Measurements from ENCODE around the gene MRPL4. TPM values are rescaled to one million over a fixed set of nuclear protein-coding genes. Genes with fewer than 3 reads are reported as not detected.
"Not testable (repeated sequence)": the region's sequence is repeated elsewhere in the genome, so short reads cannot be mapped to it uniquely, and the experiment has no call there.

MRPL4 gene
- polyA plus RNA-seq, 1 donor: 34.2 TPM

DNA sequence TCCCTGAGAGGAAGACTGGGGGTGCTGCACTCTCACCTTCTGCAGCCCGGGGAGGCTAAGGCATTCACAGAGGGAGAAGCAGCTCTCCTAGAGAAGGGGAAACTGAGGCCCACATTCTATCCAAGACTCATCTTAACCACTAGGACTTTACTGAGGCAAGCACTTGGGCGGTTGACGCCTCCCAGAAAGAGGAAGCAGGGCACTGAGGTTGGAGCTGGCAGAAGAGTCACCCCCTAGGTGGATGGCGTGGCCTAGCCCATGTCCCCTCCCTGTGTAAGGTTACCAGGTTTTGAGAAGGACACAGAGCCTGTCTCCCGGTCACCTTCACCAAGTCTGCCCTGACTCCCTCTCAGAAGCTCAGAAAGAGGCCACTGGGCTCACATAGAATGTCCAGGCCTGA is 23.6 kb upstream of the MRPL4 start:
- DNase-seq: no peak

DNA sequence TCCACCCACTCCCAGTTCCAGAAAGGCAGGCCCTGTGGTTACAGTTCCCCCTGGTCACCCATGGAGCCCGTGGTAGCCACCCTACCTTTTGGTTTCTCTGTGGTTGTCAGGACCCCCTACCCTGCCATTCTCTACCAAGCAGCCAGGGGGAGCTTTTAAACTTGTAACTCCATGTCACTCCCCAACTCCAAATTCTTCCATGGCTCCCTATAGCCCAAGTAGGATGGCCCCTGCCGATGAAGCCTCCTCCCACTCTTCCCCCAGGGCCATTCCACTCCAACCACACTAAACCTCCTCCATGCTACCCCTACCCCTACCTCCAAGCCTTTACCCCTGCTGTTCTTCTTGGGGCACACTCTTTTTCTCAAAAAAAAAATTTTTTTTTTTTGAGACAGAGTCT is 23.1 kb upstream of the MRPL4 start:
- DNase-seq: no peak

DNA sequence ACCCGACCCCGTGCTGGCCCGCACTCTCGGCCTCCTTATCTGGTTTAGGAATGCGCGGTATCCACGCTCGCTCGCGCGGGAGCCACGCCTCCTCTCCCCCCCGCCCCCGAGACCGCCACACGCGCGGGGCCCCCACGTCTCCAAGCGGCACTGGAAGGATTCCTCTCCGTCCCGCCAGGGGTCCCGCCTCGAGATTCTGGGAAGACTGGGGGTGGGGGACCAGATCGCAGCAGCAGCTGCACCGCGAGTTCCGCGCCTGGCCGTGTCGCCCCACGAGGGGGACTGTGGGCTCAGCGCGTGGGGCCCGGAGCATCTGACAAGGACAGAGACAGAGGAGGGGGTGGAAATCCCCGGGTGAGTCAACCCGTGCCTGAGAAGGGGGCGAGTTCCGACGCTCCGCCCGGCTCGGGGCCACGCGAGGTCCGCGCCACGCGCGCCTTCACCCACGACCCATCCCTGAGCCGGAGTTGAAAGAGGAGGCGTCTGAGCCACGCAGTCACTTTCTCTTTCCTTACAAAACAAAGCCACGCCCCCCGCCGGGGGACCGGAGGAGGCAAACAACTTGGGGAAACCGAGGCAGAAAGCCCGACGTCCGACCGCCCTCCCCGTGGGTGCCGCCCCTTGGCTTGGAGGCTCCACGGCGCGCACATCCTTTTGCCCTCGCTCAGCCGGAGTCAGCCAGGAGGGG is 21.7 kb upstream of the MRPL4 start:
- DNase-seq: peak; percentile 45

DNA sequence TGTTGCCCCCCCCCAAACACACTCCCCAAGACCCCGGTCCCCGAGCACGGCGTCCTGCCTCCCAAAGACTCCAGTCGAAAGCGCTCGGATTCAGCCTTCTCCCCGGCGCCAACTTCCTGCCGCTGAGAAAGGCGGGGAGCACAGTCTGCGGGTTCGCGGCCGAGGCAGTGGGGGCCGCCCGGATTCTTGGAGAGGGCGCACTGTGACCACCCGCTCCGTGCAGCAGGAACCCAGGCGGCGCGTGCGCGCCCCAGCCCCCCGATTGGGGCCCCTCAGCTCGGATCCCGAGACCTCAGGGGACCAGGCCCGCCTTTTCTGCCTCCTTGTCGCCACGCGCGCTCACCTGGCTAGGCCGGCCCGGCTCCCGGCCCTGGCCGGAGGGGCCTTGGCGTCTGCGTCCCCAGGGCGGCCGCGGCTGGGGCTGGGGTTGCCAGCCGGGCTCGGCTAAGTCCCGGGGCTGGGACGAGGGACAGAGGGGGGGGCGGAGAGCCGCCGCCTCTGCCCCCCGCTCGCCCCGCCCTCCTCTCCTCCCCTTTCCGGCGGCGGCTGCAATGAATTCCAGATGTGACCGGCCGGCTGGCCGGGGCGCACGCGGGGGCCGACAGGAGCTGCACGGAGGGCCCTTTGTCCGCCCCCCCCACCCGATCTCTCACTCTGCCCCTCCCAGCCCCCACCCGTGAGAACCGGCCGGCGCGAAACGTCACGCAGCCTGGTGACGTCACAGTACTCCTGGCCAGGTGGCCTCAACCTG is 21.0 kb upstream of the MRPL4 start, which contains the start of gene S1PR2:
Gene S1PR2, minus strand, starts transcription at position 471 of the 751 bp plus-strand sequence. CDS start 6,426 bp downstream, outside the sequence.
- DNase-seq: peak; percentile 83

DNA sequence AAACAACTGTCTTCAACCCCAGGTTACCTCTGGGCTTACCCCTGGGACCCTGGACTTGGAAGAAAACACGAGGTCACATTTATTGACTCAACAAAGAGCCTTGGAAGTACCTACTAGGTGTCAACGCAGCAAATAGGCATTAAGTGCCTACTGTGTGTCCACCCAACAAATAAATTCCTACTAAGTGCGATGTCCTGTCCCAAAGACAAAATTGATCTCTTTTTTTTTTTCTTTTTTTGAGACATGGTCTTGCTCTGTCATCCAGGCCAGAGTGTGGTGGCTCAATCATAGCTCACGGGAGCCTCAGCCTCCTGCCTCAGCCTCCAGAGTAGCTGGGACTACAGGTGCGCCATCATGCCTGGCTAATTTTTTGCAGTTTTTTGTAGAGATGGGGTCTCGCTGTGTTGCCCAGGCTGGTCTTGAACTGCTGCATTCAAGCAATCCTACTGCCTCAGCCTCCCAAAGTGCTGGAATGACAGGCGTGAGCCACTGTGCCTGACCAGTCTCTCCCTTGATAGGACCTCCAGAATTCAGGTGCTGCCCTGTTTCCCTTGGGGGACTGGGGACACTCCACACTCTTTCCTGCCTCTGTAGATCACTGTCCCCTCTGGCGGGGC is 20.3 kb upstream of the MRPL4 start:
- DNase-seq: no peak

DNA sequence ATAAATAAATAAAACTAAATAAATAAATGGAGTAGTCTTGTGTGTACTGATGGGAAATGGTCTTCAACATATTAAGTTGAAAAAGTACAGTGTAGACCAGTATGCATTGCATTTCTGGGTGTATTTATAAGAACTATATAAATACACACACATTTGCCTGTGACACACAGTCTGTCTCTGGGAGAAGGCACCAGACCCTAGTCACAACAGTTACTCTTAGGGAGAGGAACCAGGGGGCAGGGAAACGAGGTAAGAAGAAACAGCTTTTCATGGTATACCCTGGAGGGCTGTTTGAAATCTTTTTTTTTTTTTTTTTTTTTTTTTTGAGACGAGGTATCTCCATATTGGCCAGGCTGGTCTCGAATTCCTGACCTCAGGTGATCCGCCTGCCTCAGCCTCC is 18.1 kb upstream of the MRPL4 start:
- no peak for DNase-seq

DNA sequence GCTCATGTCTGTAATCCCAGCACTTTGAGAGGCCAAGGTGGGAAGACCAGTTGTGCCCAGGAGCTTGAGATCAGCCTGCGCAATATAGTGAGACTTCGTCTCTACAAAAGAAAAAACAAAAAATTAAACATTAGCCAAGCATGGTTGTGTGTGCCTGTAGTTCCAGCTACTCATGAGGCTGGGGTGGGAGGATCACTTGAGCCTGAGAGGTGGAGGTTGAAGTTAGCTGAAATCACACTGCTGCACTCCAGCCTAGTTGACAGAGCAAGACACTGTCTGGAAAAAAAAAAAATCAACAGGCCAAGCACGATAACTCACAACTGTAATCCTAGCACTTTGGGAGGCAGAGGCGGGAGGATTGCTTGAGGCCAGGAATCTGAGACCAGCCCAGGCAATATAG is 17.0 kb upstream of the MRPL4 start:
- DNase-seq: no peak

DNA sequence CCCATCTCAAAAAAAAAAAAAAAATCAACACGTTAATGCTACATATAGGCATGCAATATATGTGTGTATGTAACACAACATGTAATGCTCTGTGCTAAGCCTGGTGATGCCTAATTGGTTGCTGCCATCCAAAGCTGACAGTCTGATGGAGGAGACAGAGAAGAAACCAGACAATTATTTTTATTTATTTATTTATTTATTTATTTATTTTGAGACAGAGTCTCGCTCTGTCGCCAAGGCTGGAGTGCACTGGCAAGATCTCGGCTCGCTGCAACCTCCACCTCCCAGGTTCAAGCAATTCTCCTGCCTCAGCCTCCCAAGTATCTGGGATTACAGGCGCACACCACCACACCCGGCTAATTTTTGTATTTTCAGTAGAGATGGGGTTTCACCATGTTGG is 16.6 kb upstream of the MRPL4 start:
- not testable (repeated sequence) for DNase-seq

DNA sequence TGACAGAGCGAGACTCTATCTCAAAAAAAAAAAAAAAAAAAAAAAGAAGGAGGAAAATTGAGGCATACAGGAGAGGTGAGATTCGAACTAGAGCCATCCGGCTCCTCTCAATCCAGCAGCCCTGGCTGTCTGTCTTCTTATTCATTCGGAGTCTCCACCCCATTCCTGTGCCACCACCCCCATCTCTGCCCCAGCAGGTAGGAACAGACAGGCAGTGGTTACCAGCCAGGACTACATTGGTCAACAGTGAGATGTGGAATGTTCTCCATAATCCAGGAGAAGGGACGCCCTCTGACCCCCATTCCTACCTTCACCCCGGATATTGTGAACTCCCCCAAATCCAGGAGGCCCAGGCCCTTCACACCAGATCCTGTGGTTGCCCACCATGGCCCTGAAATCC is 14.3 kb upstream of the MRPL4 start:
- no peak for DNase-seq

DNA sequence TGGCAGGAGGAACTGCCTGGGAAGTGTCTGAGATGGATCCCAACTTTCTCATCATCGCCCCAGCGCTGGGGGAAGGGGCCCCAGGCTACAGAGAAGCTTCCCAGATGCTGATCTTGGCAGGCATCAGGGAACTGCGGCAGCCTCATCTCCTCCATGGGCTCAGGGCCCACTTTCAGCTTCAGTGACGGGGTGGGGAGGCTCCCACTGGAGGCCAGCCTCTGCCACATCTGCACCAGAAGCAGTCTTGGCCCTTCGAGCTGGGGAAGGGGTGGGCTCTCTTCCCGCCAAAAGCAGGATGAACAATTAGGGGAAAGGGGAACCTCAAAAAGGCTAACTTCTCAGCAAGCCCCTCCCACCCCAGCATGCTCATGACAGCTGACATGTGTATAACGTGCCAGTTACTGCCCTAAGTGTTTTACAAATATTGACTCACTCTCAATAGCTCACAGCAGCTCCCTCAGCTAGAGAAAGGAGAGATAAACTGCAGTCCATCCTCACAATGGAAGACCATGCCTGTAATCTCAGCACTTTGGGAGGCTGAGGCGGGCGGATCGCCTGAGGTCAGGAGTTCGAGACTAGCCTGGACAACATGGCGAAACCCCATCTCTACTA is 13.7 kb upstream of the MRPL4 start:
- peak; percentile 56 for DNase-seq

DNA sequence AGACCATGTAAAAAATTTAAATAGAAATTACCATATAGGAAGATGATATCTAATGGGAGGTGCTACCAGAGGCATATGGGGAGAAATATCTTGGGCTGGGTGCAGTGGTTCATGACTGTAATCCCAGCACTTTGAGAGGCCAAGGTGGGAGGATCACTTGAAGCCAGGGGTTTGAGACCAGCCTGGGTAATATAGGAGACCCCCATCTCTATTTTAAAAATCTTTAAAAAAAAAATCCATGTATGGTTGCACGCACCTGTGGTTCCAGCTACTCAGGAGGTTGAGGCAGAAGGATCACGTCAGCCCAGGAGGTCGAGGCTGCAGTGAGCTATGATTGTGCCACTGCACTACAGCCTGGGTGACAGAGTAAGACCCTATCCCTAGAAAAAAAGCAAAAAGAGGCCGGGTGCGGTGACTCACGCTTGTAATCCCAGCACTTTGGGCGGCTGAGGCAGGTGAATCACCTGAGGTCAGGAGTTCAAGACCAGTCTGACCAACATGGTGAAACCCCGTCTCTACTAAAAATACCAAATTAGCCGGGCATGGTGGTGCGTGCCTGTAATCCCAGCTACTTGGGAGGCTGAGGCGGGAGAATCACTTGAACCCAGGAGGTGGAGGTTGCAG is 10.1 kb upstream of the MRPL4 start:
- not testable (repeated sequence) for DNase-seq

DNA sequence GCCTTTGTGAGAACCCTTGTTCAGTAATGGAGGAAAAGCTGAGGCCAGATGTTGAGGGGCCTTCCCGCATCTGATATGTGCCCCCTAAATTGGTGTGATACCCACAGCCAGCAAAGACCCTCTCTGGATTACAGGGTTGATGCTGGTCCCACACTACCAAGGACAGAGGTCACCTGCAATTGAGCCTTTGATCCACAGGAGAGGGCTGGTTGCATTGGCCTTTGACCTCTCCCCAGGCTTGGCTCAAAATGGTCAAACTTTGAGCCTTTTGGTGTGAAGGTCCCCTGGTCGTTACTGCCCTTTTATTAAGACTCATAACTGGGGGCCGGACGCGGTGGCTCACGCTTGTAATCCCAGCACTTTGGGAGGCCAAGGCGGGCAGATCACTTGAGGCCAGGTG is 8.4 kb upstream of the MRPL4 start:
- DNase-seq: no peak

DNA sequence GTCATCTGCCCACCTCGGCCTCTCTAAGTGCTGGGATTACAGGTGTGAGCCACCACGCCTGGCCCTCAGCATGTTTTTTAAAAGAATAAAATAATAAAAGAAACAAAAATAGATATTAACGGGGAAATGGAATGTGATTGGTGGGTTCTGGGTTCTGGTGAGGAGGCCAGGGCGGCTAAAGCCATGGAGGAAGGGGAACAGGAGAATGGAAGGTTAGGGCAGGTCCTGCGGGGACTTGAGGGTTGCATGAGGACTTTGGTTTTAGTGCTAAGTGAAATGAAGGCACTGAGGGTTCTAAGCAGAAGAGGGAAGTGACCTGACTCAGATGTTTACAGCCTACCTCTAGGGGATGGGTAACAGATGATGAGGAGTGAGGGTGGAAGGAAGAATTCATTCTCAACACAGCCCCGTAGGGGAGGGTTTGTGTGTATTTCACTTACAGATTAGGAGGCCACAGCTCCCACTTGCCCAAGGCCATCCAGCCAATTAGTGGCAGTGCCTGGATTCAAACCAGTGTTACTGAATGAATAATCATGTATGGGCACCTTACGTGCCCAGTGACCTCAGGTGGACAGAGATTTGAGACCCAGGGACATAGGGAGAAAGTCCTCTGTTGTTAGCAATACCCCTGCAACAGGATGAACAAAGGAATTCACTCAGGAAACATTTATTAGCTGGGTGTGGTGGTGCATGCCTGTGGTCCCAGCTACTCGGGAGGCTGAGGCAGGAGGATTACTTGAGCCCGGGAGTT is 6.7 kb upstream of the MRPL4 start:
- DNase-seq: no peak

DNA sequence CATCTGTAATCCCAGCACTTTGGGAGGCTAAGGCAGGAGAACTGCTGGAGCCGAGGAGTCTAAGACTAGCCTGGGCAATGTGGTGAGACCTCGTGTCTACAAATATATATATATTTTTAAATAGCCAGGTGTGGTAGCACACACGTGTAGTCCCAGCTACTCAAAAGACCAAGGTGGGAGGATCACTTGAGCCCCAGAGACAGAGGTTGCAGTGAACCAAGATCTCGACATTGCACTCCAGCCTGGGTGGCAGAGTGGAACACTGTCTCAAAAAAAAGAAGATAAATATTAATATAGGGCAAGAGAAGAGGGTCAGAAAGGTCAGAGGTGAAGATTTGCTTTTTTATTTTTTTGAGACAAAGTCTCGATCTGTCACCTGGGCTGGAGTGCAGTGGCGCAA is 5.5 kb upstream of the MRPL4 start:
- DNase-seq: no peak

DNA sequence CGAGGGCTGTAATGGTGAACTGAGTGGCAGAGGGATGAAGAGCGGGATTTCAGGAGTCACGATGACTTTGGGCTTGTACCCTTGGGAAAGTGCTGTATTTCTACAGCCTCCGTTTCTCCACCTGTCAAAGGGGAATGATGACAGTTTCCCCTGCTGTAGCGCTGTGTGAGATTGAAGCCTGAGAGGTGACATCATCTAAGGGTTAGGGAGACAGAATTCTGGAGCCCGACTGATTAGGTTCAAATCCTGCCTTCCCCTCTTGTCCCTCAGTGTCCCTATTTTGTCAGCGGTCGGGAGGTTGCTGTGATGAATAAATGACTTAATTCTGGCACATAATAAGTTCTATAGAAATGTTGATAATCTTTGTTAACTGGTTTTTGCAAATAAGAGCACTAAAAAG is 693 bp downstream of the MRPL4 start:
- no peak for DNase-seq

DNA sequence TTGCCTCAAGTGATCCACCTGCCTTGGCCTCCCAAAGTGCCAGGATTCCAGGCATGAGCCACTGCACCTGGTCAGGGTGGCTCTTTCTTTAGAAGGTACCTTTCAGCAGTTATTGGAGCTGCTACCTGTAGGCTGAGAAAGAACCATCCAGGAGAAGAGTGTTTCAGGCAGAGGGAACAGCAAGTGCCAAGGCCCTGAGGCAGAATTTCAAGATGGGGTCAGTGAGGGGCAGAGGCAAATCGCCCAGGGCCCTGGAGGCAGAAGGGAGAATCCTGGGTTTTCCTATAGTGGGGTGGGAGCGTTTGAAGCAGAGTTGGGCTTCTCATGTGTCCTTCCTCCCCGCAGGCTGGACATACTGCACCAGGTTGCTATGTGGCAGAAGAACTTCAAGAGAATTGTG is 2.2 kb downstream of the MRPL4 start:
- no peak for DNase-seq

DNA sequence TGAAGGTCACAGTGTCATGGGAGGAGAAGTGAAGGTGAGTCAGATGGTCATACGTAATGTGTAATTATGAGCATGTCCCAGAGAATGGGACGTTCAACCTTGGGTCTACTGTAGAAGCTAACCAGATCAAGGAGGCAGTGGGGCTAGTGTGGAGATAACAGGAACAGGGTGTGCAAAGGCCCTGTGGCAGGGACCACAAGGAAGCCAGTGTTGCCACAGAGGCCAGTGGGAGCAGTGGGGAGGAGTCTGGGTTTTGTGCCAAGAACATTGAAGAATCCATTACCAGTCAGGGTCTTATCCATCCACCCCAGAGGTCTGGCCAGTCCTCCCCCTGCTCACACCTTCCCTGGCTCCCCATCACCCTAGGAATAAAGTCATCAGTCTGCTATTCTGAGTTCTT is 3.3 kb downstream of the MRPL4 start:
- no peak for DNase-seq

DNA sequence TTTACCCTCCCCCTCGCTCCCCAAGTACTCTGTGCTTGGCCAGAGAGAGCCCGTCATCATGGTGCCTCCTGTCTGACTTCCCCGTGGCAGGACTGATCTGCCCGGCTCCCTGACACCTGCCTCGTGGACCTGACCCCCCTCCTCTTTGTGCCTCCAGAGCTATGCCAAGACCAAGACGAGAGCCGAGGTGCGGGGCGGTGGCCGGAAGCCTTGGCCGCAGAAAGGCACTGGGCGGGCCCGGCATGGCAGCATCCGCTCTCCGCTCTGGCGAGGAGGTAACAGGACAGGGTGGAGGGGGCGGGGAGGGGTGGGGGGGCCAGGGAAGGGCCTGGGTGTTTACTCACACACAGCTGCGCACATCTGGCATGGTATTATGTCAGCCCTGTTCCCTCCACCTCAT is 4.5 kb downstream of the MRPL4 start:
- no peak for DNase-seq

DNA sequence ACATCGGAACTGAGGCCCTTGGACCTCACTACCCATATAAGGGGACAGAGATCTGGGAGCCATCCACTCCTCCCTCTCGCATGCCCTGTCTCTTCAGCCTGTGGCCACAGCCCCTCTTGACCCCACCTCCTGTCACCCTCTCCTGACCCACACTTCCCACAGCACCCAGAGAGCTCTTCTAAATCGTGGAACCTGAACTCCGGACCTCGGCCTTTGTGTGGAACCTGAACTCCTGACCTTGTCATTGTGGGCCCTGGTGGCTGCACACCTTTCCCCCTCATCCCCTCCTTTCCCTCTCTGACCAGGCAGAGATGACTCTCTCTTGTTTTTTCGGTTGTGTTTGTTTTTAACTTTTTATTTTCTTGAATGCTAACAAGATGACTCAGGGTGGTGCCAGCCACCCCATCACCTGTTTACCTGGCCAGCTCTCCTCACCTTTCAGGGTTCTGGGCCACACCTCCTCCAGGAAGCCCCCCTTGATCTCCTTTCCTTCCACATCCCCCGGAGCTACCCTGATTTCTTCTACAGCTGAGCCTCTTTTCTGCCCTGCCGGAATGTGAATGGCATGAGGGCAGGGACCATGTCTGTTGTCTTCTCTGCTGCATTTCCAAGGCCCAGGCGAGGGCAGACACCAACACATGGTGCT is 5.1 kb downstream of the MRPL4 start:
- DNase-seq: no peak

DNA sequence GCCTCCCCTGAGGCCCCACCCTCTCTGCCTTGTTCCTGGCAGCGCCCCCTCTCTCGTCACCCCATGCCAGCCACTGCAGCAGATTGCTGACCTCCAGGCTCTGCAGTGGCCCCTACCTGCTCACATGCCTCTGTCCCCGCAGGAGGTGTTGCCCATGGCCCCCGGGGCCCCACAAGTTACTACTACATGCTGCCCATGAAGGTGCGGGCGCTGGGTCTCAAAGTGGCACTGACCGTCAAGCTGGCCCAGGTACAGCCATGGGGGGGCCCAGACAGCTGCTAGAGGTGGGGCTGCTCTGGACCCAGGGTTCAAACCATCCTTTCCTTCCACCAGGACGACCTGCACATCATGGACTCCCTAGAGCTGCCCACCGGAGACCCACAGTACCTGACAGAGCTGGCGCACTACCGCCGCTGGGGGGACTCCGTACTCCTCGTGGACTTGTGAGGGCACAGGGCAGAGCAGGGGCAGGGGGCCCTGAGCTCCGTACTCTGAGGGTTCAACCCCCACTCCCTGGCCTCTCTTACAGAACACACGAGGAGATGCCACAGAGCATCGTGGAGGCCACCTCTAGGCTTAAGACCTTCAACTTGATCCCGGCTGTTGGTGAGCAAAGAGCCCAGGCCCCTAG is 6.2 kb downstream of the MRPL4 start:
- no peak for DNase-seq

All from left kidney (tissue), 2 donors.